Pons (tissue), 1 donor: ENCODE results near the gene OR4K2.
"Not testable (repeated sequence)": the region's sequence is repeated elsewhere in the genome, so short reads cannot be mapped to it uniquely, and the experiment has no call there.

Experiments used
- DNase-seq: peaks from one replicate; pipeline ENCODE4 v3.0.0-alpha.2; 2016; ENCODE audit warnings: low spot score

OR4K2 gene, protein sequence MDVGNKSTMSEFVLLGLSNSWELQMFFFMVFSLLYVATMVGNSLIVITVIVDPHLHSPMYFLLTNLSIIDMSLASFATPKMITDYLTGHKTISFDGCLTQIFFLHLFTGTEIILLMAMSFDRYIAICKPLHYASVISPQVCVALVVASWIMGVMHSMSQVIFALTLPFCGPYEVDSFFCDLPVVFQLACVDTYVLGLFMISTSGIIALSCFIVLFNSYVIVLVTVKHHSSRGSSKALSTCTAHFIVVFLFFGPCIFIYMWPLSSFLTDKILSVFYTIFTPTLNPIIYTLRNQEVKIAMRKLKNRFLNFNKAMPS

DNA sequence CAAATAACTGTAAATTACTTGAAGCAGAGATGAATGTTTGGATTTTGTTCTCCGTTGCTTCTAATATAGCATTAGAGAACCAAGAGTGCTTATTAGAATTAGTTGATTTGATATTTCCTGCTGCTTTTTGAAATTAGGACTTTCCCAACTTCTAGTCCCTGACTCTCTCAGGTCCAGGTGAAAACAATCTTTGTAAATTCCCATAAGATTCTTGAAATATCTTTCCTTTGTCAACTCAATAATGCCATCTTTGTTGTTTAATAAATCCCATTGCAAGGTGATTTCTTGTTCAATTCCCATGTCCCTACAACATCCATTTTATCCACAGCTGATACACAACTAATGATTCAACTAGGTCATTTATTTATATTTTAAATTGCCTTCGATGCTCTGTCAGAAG is at the start of gene OR4K2:
OR4K2 (plus strand) TSS at position 301 of the 400 bp plus-strand sequence. CDS start 1,126 bp downstream, outside the sequence.
- DNase-seq = no peak

DNA sequence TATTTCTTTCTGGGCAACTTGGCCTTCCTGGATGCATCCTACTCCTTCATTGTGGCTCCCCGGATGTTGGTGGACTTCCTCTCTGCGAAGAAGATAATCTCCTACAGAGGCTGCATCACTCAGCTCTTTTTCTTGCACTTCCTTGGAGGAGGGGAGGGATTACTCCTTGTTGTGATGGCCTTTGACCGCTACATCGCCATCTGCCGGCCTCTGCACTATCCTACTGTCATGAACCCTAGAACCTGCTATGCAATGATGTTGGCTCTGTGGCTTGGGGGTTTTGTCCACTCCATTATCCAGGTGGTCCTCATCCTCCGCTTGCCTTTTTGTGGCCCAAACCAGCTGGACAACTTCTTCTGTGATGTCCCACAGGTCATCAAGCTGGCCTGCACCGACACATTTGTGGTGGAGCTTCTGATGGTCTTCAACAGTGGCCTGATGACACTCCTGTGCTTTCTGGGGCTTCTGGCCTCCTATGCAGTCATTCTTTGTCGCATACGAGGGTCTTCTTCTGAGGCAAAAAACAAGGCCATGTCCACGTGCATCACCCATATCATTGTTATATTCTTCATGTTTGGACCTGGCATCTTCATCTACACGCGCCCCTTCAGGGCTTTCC is 47.2 kb upstream of the OR4K2 start:
- DNase-seq = not testable (repeated sequence)

DNA sequence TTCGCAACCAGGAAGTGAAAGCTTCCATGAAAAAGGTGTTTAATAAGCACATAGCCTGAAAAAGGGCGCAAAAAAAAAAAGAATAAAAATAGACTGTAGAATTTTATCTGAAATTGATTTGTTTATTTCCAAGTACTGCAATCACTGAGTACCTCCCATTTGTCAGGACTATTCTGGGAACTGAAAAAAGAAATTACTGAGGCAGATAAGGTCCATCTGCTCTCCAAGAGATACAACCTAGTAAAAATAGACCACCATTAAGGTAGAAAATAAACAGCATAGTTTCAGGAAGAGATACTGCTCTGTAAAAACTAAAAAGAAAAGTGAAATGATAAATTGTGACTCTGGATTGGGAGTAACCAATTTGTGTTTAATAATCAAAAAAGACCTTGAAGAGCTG is 46.6 kb upstream of the OR4K2 start:
- DNase-seq = no peak

DNA sequence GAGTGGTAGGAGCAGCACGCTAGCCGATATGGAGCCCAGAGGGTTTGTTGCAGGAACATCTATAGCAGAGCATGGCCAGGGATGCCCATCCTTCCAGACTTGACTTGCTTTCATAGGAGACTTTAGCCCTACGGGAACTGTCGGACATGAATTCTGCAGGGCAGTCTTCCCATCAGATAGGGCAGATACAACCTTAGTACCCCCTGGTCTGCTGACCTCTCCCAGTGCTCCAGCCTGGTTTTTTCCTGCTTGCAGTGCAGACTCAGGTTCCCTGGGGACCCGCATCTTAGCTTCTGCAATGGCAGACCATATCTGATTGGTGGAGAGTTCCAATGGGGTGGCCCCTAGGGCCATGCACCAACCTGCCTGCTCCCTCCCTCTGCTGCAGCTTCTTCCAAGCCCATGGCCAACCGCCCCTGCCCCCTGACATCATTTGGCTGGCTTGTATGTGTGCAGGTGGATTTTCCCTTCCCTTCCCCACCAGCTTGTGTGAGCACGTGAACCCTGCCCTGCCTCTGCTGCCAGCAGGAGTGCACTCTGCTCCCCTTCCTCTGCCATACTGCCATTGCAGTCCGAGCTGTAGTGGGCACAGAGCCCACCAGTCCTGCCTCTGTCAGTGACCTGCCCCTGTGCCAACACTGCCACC is 40.6 kb upstream of the OR4K2 start:
- DNase-seq = not testable (repeated sequence)

DNA sequence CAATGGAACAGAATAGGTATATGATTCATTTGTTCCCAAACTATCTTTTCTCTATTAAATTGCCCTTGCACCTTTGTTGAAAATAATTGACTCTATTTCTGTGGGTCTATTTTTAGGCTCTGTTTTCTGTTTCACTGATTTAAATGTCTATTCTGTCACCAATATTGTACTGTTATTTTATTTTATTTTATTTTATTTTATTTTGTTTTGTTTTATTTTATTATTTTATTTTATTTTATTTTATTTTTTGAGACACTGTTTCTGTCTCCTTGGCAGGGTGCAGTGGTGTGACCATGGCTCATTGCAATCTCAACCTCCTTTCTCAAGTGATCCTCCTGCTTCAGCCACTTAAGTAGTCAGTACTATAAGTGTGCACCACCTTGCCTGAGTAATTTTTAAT is 36.5 kb upstream of the OR4K2 start:
- no peak for DNase-seq

DNA sequence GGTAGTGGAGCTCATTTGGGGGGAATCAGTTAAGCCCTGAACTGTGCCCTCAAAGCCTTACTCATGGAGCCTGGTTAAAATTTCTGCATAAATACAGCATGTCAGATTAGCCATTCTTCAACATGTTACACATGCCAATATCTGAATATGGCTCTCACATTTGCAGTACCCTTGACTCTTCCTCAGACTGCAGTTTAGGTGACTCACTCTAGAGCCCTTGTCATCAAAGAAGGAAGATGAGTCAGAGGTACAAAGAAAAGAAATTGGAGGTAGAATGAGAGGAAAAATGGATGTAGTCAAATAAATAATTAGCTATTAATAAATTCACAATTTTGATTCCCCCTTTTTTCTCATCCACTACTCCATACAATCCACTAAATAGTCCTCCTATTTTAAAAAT is 23.6 kb upstream of the OR4K2 start:
- DNase-seq = no peak

DNA sequence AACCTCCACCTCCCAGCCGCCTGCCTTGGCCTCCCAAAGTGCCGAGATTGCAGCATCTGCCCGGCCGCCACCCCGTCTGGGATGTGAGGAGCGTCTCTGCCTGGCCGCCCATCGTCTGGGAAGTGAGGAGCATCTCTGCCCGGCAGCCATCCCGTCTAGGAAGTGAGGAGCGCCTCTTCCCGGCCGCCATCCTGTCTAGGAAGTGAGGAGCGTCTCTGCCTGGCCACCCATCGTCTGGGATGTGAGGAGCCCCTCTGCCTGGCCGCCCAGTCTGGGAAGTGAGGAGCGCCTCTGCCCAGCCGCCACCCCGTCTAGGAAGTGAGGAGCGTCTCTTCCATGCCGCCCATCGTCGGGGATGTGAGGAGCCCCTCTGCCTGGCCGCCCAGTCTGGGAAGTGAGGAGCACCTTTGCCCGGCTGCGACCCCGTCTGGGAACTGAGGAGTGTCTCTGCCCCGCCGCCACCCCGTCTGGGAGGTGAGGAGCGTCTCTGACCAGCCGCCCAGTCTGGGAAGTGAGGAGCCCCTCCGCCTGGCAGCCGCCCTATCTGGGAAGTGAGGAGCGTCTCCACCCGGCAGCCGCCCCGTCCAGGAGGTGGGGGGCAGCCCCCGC is 8.8 kb upstream of the OR4K2 start:
- DNase-seq = not testable (repeated sequence)

DNA sequence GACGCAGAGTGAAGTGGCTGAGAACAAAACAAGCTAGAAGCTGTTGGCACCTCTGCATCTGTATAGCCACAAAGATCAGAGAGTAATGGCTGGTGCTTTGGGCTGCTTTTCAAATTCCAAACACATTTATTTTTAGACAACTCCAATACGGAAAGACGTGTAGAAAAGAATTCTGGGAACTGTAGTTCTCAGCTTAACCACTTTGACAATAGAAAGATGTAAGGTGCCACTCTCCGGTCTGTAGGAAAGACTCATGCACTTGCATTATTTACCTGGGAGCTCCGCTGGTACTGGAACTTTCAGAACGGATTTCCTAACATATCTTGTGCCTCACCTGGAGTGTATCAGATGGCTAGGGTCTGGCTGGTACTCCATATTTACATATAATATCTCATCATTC is 1.8 kb upstream of the OR4K2 start:
- no peak for DNase-seq

DNA sequence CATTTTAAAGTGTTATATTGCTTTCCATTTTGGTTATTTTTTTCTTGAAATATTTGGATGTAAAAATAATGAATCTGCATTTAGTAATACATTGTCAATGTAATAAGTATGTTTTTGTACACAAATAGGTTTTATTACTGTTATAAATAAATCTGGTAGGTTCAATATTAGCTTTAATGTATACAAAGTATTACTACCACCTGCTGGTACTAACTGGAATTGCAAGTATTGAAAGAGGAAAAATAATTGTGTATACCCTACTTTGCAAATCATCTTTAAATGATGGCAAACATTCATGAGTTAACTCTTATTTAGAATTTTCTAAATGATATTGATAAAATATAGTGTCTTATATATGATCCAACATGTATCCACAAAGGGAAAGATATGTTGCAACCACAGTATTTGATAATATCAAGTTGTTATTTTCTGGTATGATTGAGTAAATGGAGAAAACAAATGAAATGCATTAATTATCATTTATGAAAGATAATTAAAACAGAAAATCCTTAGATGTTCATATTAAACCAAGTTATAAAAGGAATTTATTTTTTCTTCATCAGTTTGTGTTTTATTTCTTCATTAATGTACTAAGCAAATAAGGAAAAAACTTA is 3.2 kb downstream of the OR4K2 start:
- peak; percentile 58 for DNase-seq

DNA sequence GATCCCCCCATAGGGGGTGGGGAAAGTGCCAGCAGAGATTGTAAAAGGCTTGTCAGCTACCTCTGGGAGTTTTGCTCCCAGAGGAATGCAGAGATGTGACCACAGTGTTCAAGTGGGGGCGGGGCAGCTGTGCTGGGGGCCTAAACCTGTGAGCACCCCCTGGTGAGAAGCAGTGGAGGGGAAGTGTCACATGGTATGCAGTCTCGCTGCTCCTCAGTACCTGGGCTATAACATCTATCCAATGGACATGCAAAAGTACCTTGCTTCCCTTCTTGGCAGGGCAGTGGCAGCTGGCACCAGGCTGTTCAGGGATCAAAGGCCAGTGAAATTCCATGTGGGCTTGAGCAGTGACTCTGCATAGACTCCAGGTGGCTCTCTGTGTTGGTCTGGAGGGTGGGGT is 20.3 kb downstream of the OR4K2 start:
- DNase-seq = no peak

DNA sequence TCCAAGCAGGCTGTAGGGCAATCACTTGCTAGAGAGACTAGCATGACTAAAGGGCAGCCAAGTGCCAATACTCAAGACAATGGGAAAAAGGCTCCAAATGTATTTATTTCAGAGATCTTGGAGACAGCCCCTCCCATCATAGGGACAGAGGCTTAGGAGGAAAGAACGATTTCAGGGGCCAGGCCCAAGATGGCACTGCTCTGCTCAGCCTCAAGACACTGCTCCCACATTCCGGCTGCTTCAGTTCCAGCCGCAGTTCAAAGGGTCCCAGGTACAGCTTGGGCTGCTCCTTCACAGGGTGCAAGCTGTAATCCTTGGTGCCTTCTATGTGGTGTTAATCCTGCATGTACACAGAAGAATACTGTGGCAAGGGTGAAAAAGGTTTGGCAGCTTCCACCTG is 26.1 kb downstream of the OR4K2 start:
- DNase-seq = no peak

DNA sequence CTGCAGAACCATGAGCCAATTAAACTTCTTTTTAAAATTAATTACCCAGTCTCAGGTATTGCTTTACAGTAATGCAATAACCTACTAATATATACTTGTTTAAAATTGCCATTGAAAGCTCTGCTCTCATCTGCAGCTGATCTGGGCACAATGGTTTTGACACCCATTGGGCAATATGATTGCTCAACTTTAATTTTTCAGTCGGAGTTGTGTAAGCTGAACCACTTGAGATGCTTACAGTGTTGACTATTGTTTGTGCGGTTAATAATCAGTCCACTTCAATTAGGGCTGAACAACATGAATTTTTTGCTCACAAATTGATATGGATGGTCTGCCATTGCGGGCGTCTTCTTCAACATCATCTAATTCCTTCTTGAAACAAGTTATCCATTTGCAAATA is 27.5 kb downstream of the OR4K2 start:
- DNase-seq = no peak

DNA sequence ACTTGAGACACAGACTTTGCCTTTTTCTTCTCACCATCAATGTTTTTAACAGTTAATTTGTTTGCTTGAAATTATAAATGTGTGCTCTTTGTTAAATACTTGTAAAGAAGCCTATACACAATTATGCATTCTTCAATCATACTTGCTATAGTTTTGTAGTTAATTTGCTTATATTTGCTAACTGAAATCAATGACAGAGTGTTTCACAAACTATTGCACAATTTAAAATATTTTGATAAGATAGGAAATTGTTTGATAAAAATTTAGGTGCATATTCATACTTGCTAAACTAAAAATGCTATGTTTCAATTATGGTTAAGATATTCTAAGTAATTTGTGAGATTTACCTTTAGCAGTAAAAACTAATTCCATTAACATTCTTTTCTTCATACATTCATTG is 31.7 kb downstream of the OR4K2 start:
- DNase-seq = no peak

DNA sequence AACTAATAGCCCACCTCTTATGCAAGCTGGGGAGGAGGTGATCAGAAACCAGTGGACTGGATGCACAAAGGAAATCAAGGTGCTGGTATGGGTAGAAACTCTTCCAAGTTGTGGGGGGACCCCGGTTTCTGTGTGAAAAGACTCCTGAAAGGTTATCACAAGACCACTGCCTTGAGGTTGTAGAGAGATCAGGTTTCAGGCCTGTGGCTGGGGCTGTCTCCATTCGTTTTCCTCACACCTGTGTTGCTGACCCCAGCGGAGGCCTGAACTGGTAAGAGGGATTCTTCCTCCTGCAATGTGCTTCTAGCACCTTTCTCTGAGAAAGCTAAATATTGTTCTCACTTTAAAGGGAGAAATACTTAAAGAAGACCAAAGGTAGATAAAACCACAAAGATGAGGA is 36.2 kb downstream of the OR4K2 start:
- no peak for DNase-seq

DNA sequence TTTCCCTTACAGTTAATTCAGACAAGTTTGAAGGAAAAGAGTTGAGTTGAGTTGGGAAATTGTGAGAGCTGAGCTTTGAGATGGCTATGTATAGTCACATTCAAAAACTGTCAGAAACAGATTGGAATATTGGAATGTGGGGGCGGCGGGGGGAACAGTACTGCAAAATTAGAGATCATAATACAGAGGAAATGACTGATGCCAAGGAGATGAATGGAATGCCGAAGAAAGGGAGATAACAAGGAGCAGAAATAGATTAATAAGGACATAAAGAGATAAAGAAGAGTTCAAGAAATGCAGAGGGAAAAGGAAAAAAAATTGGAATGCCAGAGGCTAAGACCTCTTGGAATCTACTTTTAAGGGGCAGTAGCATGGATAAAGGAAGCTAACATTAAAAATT is 42.3 kb downstream of the OR4K2 start:
- DNase-seq = no peak

DNA sequence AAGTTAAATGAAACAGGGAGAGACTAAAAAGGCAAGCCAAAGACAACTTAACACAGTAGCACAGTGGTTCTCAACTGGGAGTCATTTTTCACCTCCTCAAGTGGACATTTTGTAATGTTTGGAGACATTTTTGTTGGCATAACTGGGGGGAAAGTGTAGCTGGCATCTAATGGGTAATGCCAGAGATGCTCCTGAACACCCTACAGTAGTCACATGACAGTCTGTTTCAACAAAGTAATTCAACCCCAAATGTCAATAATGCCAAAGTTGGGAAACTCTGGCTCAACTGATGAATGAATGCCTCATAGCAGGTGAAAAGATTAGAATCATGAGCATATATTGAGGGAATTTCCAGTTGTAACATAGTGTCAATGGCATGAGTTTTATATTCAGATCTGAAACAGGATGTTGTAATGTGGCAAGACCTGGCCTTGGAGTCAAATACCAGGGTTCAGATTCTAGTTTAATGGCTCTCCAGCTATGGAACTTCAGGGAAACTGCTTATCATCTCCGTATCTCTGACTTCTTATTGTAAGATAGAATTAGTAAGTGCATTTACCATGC is 43.1 kb downstream of the OR4K2 start:
- DNase-seq = no peak

DNA sequence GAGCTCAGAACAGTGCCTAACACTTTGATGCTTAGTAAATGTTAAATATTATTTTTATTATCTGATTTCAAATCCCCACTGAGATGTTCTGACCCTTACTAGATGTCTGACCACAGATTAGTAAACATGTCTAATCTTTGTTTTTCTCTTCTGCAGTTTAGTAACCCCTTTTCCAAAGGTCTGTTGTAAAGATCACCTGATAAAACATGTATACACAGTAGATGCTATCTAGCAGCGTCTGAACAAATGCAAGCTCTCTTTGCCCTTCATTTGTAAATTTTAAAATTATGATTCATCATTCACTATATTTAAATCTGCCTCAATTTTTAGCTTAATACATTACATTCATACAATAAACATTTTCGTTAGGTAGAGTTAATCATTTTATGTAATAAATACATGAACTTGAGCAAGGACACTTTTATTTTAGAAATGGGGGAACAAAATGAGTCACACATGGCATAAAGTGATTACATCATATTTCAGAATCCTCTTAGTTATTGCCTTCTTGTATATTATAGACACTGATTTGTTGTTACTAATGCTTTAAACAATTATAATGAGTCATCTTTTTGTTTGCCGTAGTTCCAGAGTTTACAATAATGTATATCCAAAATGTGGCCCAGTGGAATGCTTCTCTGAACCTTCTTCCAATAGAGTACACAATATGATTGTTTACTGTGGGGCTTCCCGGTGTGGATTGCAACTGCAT is 43.8 kb downstream of the OR4K2 start:
- DNase-seq = no peak

DNA sequence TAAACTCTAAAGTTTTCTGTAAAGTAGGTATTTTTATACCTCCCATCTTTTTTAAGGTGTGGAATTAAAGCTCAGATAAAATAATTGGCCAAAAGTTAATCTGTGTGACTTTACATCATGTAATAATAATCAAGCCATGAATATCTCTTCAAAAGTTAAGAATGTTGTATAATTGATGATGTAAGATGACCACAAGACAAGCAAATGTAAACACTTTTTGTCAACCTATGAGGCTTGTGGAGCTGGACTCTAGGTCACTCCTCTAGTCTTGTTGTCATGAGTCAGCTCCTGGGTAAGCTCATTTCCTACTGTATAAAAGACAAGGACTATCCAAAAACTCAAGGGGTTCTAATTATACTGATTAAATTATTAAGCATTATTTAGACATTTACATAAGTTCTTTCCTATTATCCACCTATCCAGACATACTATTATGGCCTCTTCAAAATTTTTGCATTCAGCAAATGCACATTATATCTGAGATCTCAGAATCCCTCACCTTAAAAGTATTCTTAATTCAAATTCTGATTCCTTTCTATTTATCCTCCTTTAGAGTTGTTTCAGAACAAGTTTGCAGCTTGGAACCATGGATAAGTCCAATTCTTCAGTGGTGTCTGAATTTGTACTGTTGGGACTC is 45.2 kb downstream of the OR4K2 start, which contains the start of gene OR4K5:
OR4K5 (plus strand) TSS at position 587 of the 637 bp plus-strand sequence; CDS start at position 587, 0 bp downstream.
- DNase-seq = no peak

DNA sequence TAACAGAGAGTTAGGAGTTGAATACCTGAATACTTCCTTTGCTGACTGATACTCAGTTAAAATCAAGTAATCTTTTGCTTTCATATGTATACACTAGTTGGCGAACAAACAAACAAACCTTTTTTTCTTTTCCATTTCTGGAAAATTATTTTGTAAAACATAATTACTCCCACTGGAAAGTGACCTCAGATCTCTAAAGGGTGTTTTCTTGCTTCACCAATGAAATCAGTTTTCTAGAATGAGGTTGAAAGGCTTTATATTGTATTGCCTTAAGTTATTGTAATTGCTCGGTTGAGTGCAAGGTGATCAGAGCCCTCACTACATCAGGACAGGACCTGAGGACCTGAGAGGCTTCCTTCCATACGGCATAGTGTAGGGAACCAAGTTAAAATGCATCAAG is 55.7 kb downstream of the OR4K2 start, which contains the start of gene OR4K1:
OR4K1 (plus strand) TSS at position 301 of the 400 bp plus-strand sequence. CDS start 4,750 bp downstream, outside the sequence.
- DNase-seq = no peak
